Uterus (tissue), 4 donors: ENCODE data around the gene MAD1L1. TPM values are rescaled to one million over a fixed set of nuclear protein-coding genes. Genes with fewer than 3 reads are reported as not detected.

ENCODE experiments used
- DNase-seq, 2 donors: peaks; one replicate each; pipeline ENCODE4 v3.0.0-alpha.2; 2019 to 2020
- H3K27ac ChIP-seq, 2 donors: fragments of 200-600 bp; sonication (generic); 1 replicate in 1 of 2; 2 replicates in 1 of 2; pipeline ENCODE4 v1.5.1; 2016 to 2018
- H3K27me3 ChIP-seq, 2 donors: fragments of 200-600 bp; sonication (generic); one replicate each; pipeline ENCODE4 v1.5.1; 2018 to 2019; ENCODE audit warnings: control low read depth in 1 of 2
- H3K36me3 ChIP-seq, 2 donors: fragments of 200-600 bp; sonication (generic); one replicate each; pipeline ENCODE4 v1.5.1; 2019; ENCODE audit warnings: control low read depth in 1 of 2
- H3K4me1 ChIP-seq, 2 donors: fragments of 200-600 bp; sonication (generic); one replicate each; pipeline ENCODE4 v1.5.1; 2018 to 2019; ENCODE audit warnings: control low read depth in 1 of 2
- H3K4me3 ChIP-seq, 2 donors: fragments of 200-600 bp; sonication (generic); 1 replicate in 1 of 2; 2 replicates in 1 of 2; pipeline ENCODE4 v1.5.1; 2018 to 2019; ENCODE audit warnings: mild to moderate bottlenecking in 1 of 2
- H3K9me3 ChIP-seq, 2 donors: fragments of 200-600 bp; sonication (generic); one replicate each; pipeline ENCODE4 v1.5.1; 2019; ENCODE audit warnings: control low read depth in 1 of 2
- POLR2A ChIP-seq, 2 donors: fragments of 450-650 bp; IDR thresholded peaks; one replicate each; pipeline ENCODE4 v1.6.1; 2016; ENCODE audit warnings: antibody characterized with exemption in 2 of 2, mild to moderate bottlenecking in 1 of 2, moderate library complexity in 1 of 2
- intact Hi-C: fragments of 100-400 bp; cut with DNase I; formaldehyde crosslinking; loops from one replicate; pipeline ENCODE4 v1.15.1; 2023; ENCODE audit warnings: low total_unique reads
- total RNA-seq, 4 donors: library from RNA; depleted of rRNA in 3 of 4; stranded (reverse); fragments of >200 nt in 3 of 4; gene quantifications; one replicate each; pipeline versions ENCODE4 v1.1.0 to v1.2.4, GENCODE V29; 2014 to 2023
- TF ChIP-seq, protein P1 (sequence below), 4 experiments: fragments of 200-600 bp in 2 of 4; fragments of 450-650 bp in 2 of 4; sonication (generic) in 2 of 4; IDR thresholded peaks; one replicate each; pipeline ENCODE4 v1.5.1; 2016 to 2019; ENCODE audit warnings: antibody characterized with exemption in 4 of 4, mild to moderate bottlenecking in 2 of 4, moderate library complexity in 1 of 4
- donor health status: DM: yes; HTN: yes; CAD: no.

The MAD1L1 gene
- total RNA-seq, 4 donors from 2014 or later = 13.3 to 37.4 (median 33.1) TPM

DNA sequence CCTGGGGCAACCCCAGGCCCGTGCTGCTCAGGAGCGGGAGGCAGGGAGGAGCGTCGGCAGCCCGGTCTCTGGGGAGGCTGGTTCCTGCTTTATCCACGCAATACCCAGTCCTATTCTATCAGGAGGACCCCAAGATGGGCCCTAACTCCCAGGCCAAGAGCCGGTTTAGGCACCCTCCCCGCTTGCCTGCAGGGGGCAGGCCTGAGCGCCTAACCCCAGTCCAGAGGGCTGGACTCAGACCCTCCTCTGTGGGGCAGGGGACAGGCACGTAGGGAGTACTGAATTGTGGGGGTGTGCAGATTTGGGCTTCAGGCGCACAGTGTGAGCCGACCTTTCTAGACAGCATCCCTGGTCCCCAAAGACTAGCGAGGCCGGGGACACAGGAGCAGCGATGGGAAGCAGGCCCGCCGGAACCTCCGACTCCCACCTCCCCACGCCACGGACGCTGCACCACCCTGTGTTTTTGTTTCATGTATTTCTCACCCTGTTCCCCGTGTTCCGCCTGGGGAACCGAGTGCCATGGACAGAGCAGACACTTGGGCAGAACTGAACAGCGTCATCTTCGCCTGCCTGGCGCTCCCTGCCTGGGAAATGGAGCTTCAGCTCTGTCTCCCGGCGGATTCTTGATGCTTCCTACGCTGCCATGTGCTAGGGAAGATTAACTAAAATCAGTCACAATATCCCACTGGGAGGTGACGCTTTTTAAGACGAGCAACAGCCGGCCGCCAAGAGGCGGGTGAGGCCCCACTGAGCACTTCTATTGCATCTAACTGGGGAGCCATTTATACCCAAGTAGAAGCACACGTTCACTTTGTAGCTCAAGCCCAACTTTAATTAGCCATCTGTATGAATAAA lies 14.6 kb upstream of the MAD1L1 start:
- Histone ChIP-seq H3K4me3 (no peak overlapping the region), H3K27ac (no peak overlapping the region), H3K9me3 (no peaks in the 10 kb centered on the region), H3K27me3 (no peaks in the 10 kb centered on the region), H3K4me1 (no peaks in the 10 kb centered on the region), H3K36me3 (no peaks in the 10 kb centered on the region)
- no peak for TF ChIP-seq POLR2A (IDR thresholded peaks at IDR 0.05)
- TF ChIP-seq, protein P1, sequence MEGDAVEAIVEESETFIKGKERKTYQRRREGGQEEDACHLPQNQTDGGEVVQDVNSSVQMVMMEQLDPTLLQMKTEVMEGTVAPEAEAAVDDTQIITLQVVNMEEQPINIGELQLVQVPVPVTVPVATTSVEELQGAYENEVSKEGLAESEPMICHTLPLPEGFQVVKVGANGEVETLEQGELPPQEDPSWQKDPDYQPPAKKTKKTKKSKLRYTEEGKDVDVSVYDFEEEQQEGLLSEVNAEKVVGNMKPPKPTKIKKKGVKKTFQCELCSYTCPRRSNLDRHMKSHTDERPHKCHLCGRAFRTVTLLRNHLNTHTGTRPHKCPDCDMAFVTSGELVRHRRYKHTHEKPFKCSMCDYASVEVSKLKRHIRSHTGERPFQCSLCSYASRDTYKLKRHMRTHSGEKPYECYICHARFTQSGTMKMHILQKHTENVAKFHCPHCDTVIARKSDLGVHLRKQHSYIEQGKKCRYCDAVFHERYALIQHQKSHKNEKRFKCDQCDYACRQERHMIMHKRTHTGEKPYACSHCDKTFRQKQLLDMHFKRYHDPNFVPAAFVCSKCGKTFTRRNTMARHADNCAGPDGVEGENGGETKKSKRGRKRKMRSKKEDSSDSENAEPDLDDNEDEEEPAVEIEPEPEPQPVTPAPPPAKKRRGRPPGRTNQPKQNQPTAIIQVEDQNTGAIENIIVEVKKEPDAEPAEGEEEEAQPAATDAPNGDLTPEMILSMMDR (IDR thresholded peaks at IDR 0.05) = peak; percentile 33 to 41 (median 36)
- DNase-seq = no peak
- intact Hi-C loops = loop anchor here (10.0 kb wide), 1 partner anchor 107 kb away; the partner anchor contains the start of gene EIF3B

DNA sequence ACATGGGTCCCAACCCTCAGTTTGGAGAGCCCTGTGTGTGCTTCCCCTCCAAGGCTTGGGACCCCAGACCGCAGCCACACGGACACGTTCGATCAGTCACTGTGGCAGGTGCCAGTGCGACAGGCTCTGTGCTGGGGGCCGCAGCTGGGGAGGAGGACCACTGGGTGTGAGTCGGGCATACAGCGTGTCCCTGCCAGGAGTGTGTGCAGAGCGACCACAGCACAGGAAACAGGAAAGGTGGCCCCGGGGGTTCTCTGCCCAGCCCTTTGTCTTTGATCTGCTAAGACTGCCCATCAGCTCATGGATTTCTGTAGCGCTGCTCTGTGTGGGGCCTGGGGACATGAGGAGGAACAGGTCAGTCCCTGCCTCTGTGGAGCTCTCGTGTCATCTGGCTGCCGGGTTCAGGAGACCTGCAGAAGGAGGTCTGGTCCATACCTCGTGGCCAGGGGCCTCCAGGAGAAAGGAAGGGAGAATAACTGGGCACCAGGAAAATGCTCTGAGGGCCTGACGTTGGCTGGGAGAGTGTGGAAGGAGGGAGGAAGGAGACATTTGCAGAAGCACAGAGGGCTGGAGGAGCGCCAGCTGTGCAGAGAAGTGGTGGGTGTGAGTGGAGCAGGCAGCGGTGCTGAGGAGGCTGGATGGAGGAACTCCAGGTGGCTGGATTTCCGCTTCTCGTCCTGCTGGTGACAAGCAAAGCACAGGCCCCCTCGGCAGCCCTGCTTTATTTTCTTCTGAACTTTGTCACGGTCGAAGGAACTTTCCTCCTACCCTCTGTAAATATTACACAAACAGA lies 13.3 kb upstream of the MAD1L1 start:
- Histone ChIP-seq H3K9me3 (no peaks in the 10 kb centered on the region), H3K4me1 (peaks cover 0 to 2% of the 10 kb centered on the region in 2 donors), H3K27me3 (no peaks in the 10 kb centered on the region), H3K27ac (no peak overlapping the region), H3K4me3 (no peak overlapping the region), H3K36me3 (no peaks in the 10 kb centered on the region)
- DNase-seq = no peak
- intact Hi-C loops = loop anchor here (10.0 kb wide), 1 partner anchor 109 kb away; the partner anchor contains the start of gene EIF3B
- no peak for TF ChIP-seq POLR2A (IDR thresholded peaks at IDR 0.05)

DNA sequence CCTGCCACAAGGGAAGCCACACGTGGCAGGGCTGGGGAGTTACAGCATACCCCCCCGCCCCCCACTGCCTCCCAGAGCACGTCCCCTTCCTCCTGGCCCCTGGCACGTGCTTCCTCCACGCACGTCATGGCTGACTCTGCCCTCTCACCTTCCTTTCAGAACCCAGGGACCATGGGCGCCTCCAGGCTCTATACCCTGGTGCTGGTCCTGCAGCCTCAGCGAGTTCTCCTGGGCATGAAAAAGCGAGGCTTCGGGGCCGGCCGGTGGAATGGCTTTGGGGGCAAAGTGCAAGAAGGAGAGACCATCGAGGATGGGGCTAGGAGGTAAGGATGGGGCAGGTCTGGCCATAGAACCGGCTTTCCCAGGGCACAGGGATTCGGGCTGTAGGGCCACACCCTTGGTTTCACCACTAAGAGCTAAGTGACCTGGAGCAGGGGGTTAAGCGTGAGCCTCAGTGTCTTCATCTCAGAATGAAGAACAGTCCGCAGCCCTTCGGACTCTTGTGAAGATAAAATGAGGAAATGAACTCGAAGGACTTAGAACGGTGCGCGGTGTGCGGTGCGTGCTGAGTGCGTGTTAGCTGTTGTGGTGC lies 11.8 kb upstream of the MAD1L1 start:
- H3K27ac ChIP-seq = no peak overlapping the region
- intact Hi-C loops = loop anchor here (10.0 kb wide), 1 partner anchor 110 kb away; the partner anchor contains the start of gene EIF3B
- no peak for TF ChIP-seq POLR2A (IDR thresholded peaks at IDR 0.05)
- TF ChIP-seq, protein P1 (IDR thresholded peaks at IDR 0.05) = no peak
- no peaks in the 10 kb centered on the region for H3K27me3 ChIP-seq
- DNase-seq = no peak
- no peak overlapping the region for H3K4me3 ChIP-seq
- no peaks in the 10 kb centered on the region for H3K36me3 ChIP-seq
- H3K9me3 ChIP-seq = no peaks in the 10 kb centered on the region
- peaks cover 0 to 4% of the 10 kb centered on the region in 2 donors for H3K4me1 ChIP-seq

DNA sequence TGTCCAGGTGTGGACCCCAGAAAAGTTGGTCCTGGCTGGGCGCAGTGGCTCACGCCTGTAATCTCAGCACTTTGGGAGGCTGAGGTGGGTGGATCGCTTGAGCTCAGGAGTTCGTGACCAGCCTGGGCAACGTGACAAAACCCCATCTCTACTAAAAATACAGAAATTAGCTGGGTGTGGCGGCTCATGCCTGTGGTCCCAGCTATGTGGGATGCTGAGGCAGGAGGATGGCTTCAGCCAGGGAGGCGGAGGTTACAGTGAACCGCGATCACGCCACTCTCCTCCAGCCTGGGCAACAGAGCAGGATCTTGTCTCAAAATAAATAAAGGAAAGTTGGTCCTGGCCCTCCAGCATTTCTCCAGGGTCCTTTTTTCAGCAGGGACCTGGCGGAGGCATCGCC lies 10.7 kb upstream of the MAD1L1 start:
- Histone ChIP-seq H3K9me3 (no peaks in the 10 kb centered on the region), H3K4me1 (peaks cover 0 to 4% of the 10 kb centered on the region in 2 donors), H3K4me3 (no peak overlapping the region), H3K36me3 (no peaks in the 10 kb centered on the region), H3K27ac (no peak overlapping the region), H3K27me3 (no peaks in the 10 kb centered on the region)
- DNase-seq = no peak
- intact Hi-C loops = loop anchor here (10.0 kb wide), 1 partner anchor 111 kb away; the partner anchor contains the start of gene EIF3B
- TF ChIP-seq, protein P1 (IDR thresholded peaks at IDR 0.05) = no peak
